HepG2 (cell line): ENCODE measurements around the gene FAM3D. TPM values are rescaled to one million over a fixed set of nuclear protein-coding genes. Genes with fewer than 3 reads are reported as not detected.

ENCODE experiments used
- ATAC-seq: fragments of 200-7000 bp; cut with Tn5 transposase; 3 replicates; pipeline ENCODE4 v1.9.1; 2020; ENCODE audit warnings: mild to moderate bottlenecking, moderate library complexity
- BruUV-seq: library from RNA; stranded (reverse); fragments of 400-500 nt; replicated peaks from 2 replicates; lab custom pipeline; 2021; lab: Mats Ljungman, UMichigan
- CTCF ChIA-PET: fragments of 300-600 bp; formaldehyde crosslinking; extraction: SDS; loops from one replicate; lab custom pipeline; 2021; ENCODE audit warnings: low total read pairs, inconsistent platforms, low intra/inter-chr PET ratio; lab: Yijun Ruan, JAX
- POLR2A ChIA-PET: fragments of 350-600 bp; sonication (Branson Sonifier 250); formaldehyde crosslinking; loops from one replicate; lab custom pipeline; 2020; ENCODE audit warnings: antibody characterized with exemption, inconsistent platforms; lab: Yijun Ruan, JAX
- DNase-seq: peaks from one replicate; pipeline ENCODE4 v3.0.0-alpha.2; 2015; ENCODE audit warnings: low spot score
- FAIRE-seq: peaks from 3 replicates; lab custom pipeline; 2011; peaks lifted over from hg19 to GRCh38; lab: Jason Lieb, UNC
- H2AFZ ChIP-seq: one replicate; pipeline ENCODE4 v1.6.1; 2011; ENCODE audit warnings: low read length, inconsistent platforms
- H3K27ac ChIP-seq: fragments of 300-600 bp; 3 replicates; pipeline ENCODE4 v1.8.0; 2011; ENCODE audit warnings: mixed run types, mild to moderate bottlenecking, mixed read lengths, low read length, inconsistent platforms; ENCODE audit not compliant: insufficient read depth; ENCODE audit errors: extremely low read length
- H3K27me3 ChIP-seq, 2 experiments: fragments of 200-600 bp in 1 of 2; 2 replicates in 1 of 2; 3 replicates in 1 of 2; pipeline versions ENCODE4 v1.6.0 to v1.8.0; 2011; ENCODE audit warnings: low read length in 2 of 2, mild to moderate bottlenecking in 2 of 2, moderate library complexity in 2 of 2, inconsistent platforms in 1 of 2; ENCODE audit not compliant: insufficient read depth in 2 of 2, control insufficient read depth in 1 of 2
- H3K36me3 ChIP-seq, 2 experiments: fragments of 200-600 bp in 1 of 2; replicated peaks in 1 of 2; 2 replicates in 1 of 2; 3 replicates in 1 of 2; pipeline versions ENCODE4 v1.5.1 to v1.8.0; 2011; ENCODE audit warnings: low read length in 2 of 2, inconsistent platforms in 1 of 2; ENCODE audit not compliant: insufficient read depth in 2 of 2, control insufficient read depth in 1 of 2
- H3K4me1 ChIP-seq: 2 replicates; pipeline ENCODE4 v1.5.1; 2012; ENCODE audit warnings: low read length, inconsistent platforms; ENCODE audit not compliant: insufficient read depth
- H3K4me2 ChIP-seq: 2 replicates; pipeline ENCODE4 v1.6.0; 2011; ENCODE audit warnings: low read depth, low read length, inconsistent platforms
- H3K4me3 ChIP-seq, 3 experiments: fragments of 200-600 bp in 1 of 3; sonication (generic), shearing (Covaris generic) in 1 of 3; replicated peaks in 1 of 3; 2 replicates each; pipeline ENCODE4 v1.5.1; 2011 to 2016; ENCODE audit warnings: low read length in 3 of 3, inconsistent platforms in 2 of 3, low read depth in 2 of 3, mild to moderate bottlenecking in 2 of 3, control low read depth in 1 of 3, mixed read lengths in 1 of 3; ENCODE audit not compliant: insufficient read depth in 1 of 3
- H3K79me2 ChIP-seq: one replicate; pipeline ENCODE4 v1.6.1; 2011; ENCODE audit warnings: low read length, inconsistent platforms; ENCODE audit not compliant: insufficient read depth
- H3K9ac ChIP-seq: 2 replicates; pipeline ENCODE4 v1.6.0; 2011; ENCODE audit warnings: mild to moderate bottlenecking, low read depth, low read length, inconsistent platforms; ENCODE audit not compliant: insufficient read depth
- H3K9me3 ChIP-seq: 2 replicates; pipeline ENCODE4 v1.5.1; 2012; ENCODE audit warnings: mild to moderate bottlenecking, low read length
- H4K20me1 ChIP-seq: 2 replicates; pipeline ENCODE4 v1.6.0; 2011; ENCODE audit warnings: inconsistent platforms, mild to moderate bottlenecking, low read length, moderate library complexity; ENCODE audit not compliant: insufficient read depth
- ATAD3A ChIP-seq: sonication (generic); formaldehyde crosslinking; IDR thresholded peaks from 2 replicates; pipeline ENCODE4 v1.4.0; 2020; ENCODE audit warnings: missing genetic modification reagents
- ELF3 ChIP-seq: IDR thresholded peaks from 2 replicates; pipeline ENCODE4 v1.6.1; 2016; ENCODE audit warnings: missing genetic modification reagents, missing compliant biosample characterization
- MAFF ChIP-seq: IDR thresholded peaks from 2 replicates; pipeline ENCODE4 v1.6.1; 2011; ENCODE audit warnings: low read depth, low read length, improper control_type of control experiment
- MAFK ChIP-seq, 2 experiments: IDR thresholded peaks in 1 of 2; conservative IDR thresholded peaks in 1 of 2; 2 replicates each; pipeline ENCODE4 v1.6.1; 2011; ENCODE audit warnings: improper control_type of control experiment in 2 of 2, low read length in 2 of 2
- NFE2L2 ChIP-seq: fragments of 150-350 bp; IDR thresholded peaks from 2 replicates; pipeline ENCODE4 v1.6.1; 2014; ENCODE audit warnings: low read length
- RNF219 ChIP-seq: sonication (generic); formaldehyde crosslinking; IDR thresholded peaks from 2 replicates; pipeline ENCODE4 v1.5.0; 2020; ENCODE audit warnings: mild to moderate bottlenecking, missing genetic modification reagents
- WGBS: methylation state at CpG from one replicate; pipeline ENCODE4 v1.1.6; 2017; ENCODE audit warnings: low lambda C conversion rate; 5-methylcytosine and 5-hydroxymethylcytosine counted together
- in situ Hi-C: cut with HindIII; loops from 2 replicates; pipeline ENCODE4 v1.10.0; 2017; ENCODE audit warnings: low pct_unique_long_range_greater_than_20kb; ENCODE audit not compliant: extremely low pct_ligation_motif_present
- intact Hi-C: fragments of 100-400 bp; cut with micrococcal nuclease; formaldehyde crosslinking; loops from one replicate; pipeline ENCODE4 v1.10.0; 2022; ENCODE audit not compliant: unreplicated experiment
- polyA plus RNA-seq, 8 experiments: library from polyadenylated mRNA; depleted of rRNA in 3 of 8; stranded (reverse) in 7 of 8; unstranded in 1 of 8; fragments of >200 nt; fragmentation: Illumina TruSeq in 4 of 8; extraction: Trizol in 4 of 8; gene quantifications; 2 replicates each; pipeline versions ENCODE4 v1.2.1 to v1.2.3, GENCODE V29; 2011 to 2016; ENCODE audit warnings: low read depth in 4 of 8, missing spikeins in 1 of 8, mixed read lengths in 1 of 8; ENCODE audit not compliant: insufficient read depth in 1 of 8
- total RNA-seq, 5 experiments: library from RNA; depleted of rRNA; stranded (reverse); fragments of >200 nt; fragmentation: Illumina TruSeq; extraction: Trizol; gene quantifications; 2 replicates each; pipeline ENCODE4 v1.2.3, GENCODE V29; 2016; ENCODE audit warnings: low read depth in 1 of 5

FAM3D gene
- total and polyA plus RNA-seq, 2 of the 13 experiments (the other 11 are each of a cell fraction or from before 2014, with no cell fraction given) = not detected

- Histone ChIP-seq H3K27me3 (no peaks in the 10 kb centered on the region; a peak in 2 of 5 replicates), H3K27ac (no peak overlapping the region), H3K4me2 (no peak overlapping the region), H3K9ac (no peak overlapping the region), H4K20me1 (no peaks in the 10 kb centered on the region), H2AFZ (no peak overlapping the region), H3K79me2 (no peaks in the 10 kb centered on the region), H3K4me3 (no peak overlapping the region), H3K36me3 (no peaks in the 10 kb centered on the region), H3K9me3 (no peaks in the 10 kb centered on the region), H3K4me1 (no peaks in the 10 kb centered on the region)
- no peak for ATAC-seq
- CTCF ChIA-PET = no interaction called here
- TF ChIP-seq ELF3 (CRISPR knock-in tag) (no peak), ATAD3A (CRISPR knock-in tag) (no peak)
- no peak for DNase-seq
- WGBS = 45% methylated on average over 9 of the region's 9 CpGs
- POLR2A ChIA-PET = no interaction called here
- no TSS peak for BruUV-seq
- intact Hi-C loops (no loop called here), in situ Hi-C loops (no loop called here)
- FAIRE-seq = no peak
Measured at GRCh38 chr3:58612830-58613229, 53.7 kb downstream of the FAM3D start.

- no TSS peak for BruUV-seq
- no peak for FAIRE-seq
- WGBS = 51% methylated on average over 4 of the region's 7 CpGs
Measured at GRCh38 chr3:58609990-58610389, 56.6 kb downstream of the FAM3D start.

More at GRCh38 chr3:58609990-58610389, 56.6 kb downstream of the FAM3D start:
- no peak for TF ChIP-seq RNF219 (CRISPR knock-in tag)
- peak; percentile 40 to 42; a peak in 3 of 4 replicates for TF ChIP-seq MAFK (conservative IDR thresholded peaks at IDR 0.05 in 1 of 2, IDR thresholded peaks at IDR 0.05 in 1 of 2; ENCODE audit: low read length in 2 of 2)
- peak; percentile 21; the same call in 1 of the 2 replicates for TF ChIP-seq NFE2L2
- TF ChIP-seq MAFF = 0 out of 2 replicates have a peak, but pooled peaks have one; percentile 17
- H4K20me1 ChIP-seq = no peaks in the 10 kb centered on the region
- H3K36me3 ChIP-seq = no peaks in the 10 kb centered on the region
- no peak overlapping the region for H3K4me2 ChIP-seq
- no peaks in the 10 kb centered on the region; a peak in 1 of 5 replicates for H3K27me3 ChIP-seq
- POLR2A ChIA-PET = no interaction called here
- no peak overlapping the region for H3K9ac ChIP-seq
- no peak overlapping the region for H3K4me3 ChIP-seq
- DNase-seq (no peak), ATAC-seq (no peak)
- no peak overlapping the region for H3K27ac ChIP-seq
- no peaks in the 10 kb centered on the region for H3K79me2 ChIP-seq
- H2AFZ ChIP-seq = no peak overlapping the region
- H3K4me1 ChIP-seq = no peaks in the 10 kb centered on the region
- in situ Hi-C loops (no loop called here), intact Hi-C loops (no loop called here)
- CTCF ChIA-PET = no interaction called here
- H3K9me3 ChIP-seq = no peaks in the 10 kb centered on the region
